HCT116 (cell line): ENCODE measurements around the gene NFATC1. TPM values are rescaled to one million over a fixed set of nuclear protein-coding genes. Genes with fewer than 3 reads are reported as not detected.

Experiments used
- ATAC-seq: fragments of 200-7000 bp; cut with Tn5 transposase; 2 replicates; pipeline ENCODE4 v1.9.1; 2020; ENCODE audit warnings: mild to moderate bottlenecking, moderate library complexity
- BruUV-seq: library from RNA; stranded (reverse); fragments of 400-500 nt; replicated peaks from 2 replicates; lab custom pipeline; 2021; lab: Mats Ljungman, UMichigan
- CTCF ChIA-PET: fragments of 300-600 bp; sonication (Branson Sonifier 250); formaldehyde crosslinking; loops from one replicate; lab custom pipeline; 2021; ENCODE audit warnings: antibody characterized with exemption; lab: Charles Lee
- POLR2A ChIA-PET: fragments of 300-600, 350-600 bp; sonication (Branson Sonifier 250); formaldehyde crosslinking; loops from one replicate; lab custom pipeline; 2021; ENCODE audit warnings: antibody characterized with exemption; lab: Charles Lee
- RAD21 ChIA-PET, 2 experiments: fragments of 300-600 bp; sonication (Branson Sonifier 250); formaldehyde crosslinking; loops; one replicate each; lab custom pipeline; 2023; ENCODE audit warnings: low total read pairs in 2 of 2; ENCODE audit not compliant: uncharacterized antibody in 2 of 2, unreplicated experiment in 2 of 2, low non-redundant PET in 1 of 2; lab: Charles Lee
- DNase-seq: peaks from one replicate; pipeline ENCODE4 v3.0.0-alpha.2; 2010; ENCODE audit warnings: low read depth, low spot score
- H2AFZ ChIP-seq: fragments of 200-600 bp; shearing (Covaris generic), sonication (generic); 2 replicates; pipeline ENCODE4 v1.6.1; 2017; ENCODE audit warnings: low read depth, mixed run types, mixed read lengths, antibody characterized with exemption, low read length; ENCODE audit not compliant: poor library complexity, severe bottlenecking
- H3K27ac ChIP-seq: 2 replicates; pipeline ENCODE4 v1.5.1; 2012; ENCODE audit warnings: low read depth, low read length
- H3K27me3 ChIP-seq: fragments of 200-600 bp; sonication (generic); 2 replicates; pipeline ENCODE4 v1.6.1; 2016; ENCODE audit warnings: mixed run types, low read length, mixed read lengths; ENCODE audit not compliant: insufficient read depth
- H3K36me3 ChIP-seq, 2 experiments: fragments of 200-500 bp in 1 of 2; fragments of 200-600 bp in 1 of 2; sonication (Bioruptor generic) in 1 of 2; sonication (generic) in 1 of 2; 2 replicates each; pipeline versions ENCODE4 v1.5.1 to v1.6.1; 2014 to 2016; ENCODE audit warnings: low read length in 2 of 2, inconsistent platforms in 1 of 2, mixed read lengths in 1 of 2, mixed run types in 1 of 2; ENCODE audit not compliant: insufficient read depth in 2 of 2, control insufficient read depth in 1 of 2
- H3K4me1 ChIP-seq, 2 experiments: fragments of 200-600 bp in 1 of 2; sonication (generic) in 1 of 2; 2 replicates each; pipeline versions ENCODE4 v1.5.1 to v1.6.1; 2012 to 2017; ENCODE audit warnings: low read length in 2 of 2, inconsistent platforms in 1 of 2, mild to moderate bottlenecking in 1 of 2, mixed read lengths in 1 of 2, mixed run types in 1 of 2, moderate library complexity in 1 of 2; ENCODE audit not compliant: insufficient read depth in 2 of 2, control insufficient read depth in 1 of 2
- H3K4me2 ChIP-seq: fragments of 200-600 bp; sonication (generic); 2 replicates; pipeline ENCODE4 v1.6.1; 2017; ENCODE audit warnings: mixed run types, low read length, mixed read lengths
- H3K4me3 ChIP-seq, 2 experiments: fragments of 200-600 bp in 1 of 2; sonication (generic) in 1 of 2; replicated peaks in 1 of 2; 2 replicates each; pipeline ENCODE4 v1.5.1; 2011 to 2016; ENCODE audit warnings: low read length in 2 of 2, control low read depth in 1 of 2, low read depth in 1 of 2, mild to moderate bottlenecking in 1 of 2, mixed read lengths in 1 of 2, mixed run types in 1 of 2
- H3K79me2 ChIP-seq: fragments of 200-600 bp; sonication (generic); 2 replicates; pipeline ENCODE4 v1.6.1; 2017; ENCODE audit warnings: mild to moderate bottlenecking, mixed run types, low read length, moderate library complexity, mixed read lengths; ENCODE audit not compliant: insufficient read depth
- H3K9ac ChIP-seq: fragments of 200-600 bp; sonication (generic); 2 replicates; pipeline ENCODE4 v1.6.1; 2016; ENCODE audit warnings: low read length, mixed read lengths
- H3K9me2 ChIP-seq: fragments of 200-600 bp; sonication (generic), shearing (Covaris generic); 2 replicates; pipeline ENCODE4 v1.6.1; 2017; ENCODE audit warnings: mixed run types, mild to moderate bottlenecking, moderate library complexity; ENCODE audit not compliant: insufficient read depth
- H3K9me3 ChIP-seq, 2 experiments: fragments of 200-500 bp in 1 of 2; fragments of 200-600 bp in 1 of 2; sonication (Bioruptor generic) in 1 of 2; sonication (generic) in 1 of 2; 2 replicates each; pipeline ENCODE4 v1.6.1; 2014 to 2017; ENCODE audit warnings: low read length in 2 of 2, mixed read lengths in 2 of 2, inconsistent platforms in 1 of 2, low read depth in 1 of 2, mild to moderate bottlenecking in 1 of 2, mixed run types in 1 of 2, moderate library complexity in 1 of 2; ENCODE audit not compliant: control insufficient read depth in 1 of 2, insufficient read depth in 1 of 2
- H4K20me1 ChIP-seq: fragments of 200-600 bp; sonication (generic), shearing (Covaris generic); 2 replicates; pipeline ENCODE4 v1.6.1; 2017; ENCODE audit warnings: mixed run types, mild to moderate bottlenecking, moderate library complexity; ENCODE audit not compliant: insufficient read depth
- CBX3 ChIP-seq: IDR thresholded peaks from 2 replicates; pipeline ENCODE4 v1.6.1; 2012; ENCODE audit warnings: low read depth
- CEBPB ChIP-seq: IDR thresholded peaks from 2 replicates; pipeline ENCODE4 v1.6.1; 2012; ENCODE audit warnings: low read depth
- CTCF ChIP-seq, 3 experiments: fragments of 200-600 bp in 1 of 3; sonication (generic) in 1 of 3; IDR thresholded peaks in 2 of 3; conservative IDR thresholded peaks in 1 of 3; 2 replicates each; pipeline ENCODE4 v1.5.1; 2012 to 2017; ENCODE audit warnings: low read depth in 2 of 3, low read length in 2 of 3, antibody characterized with exemption in 1 of 3, borderline replicate concordance in 1 of 3, control low read depth in 1 of 3, mild to moderate bottlenecking in 1 of 3, mixed read lengths in 1 of 3, mixed run types in 1 of 3, moderate library complexity in 1 of 3; ENCODE audit not compliant: insufficient read depth in 1 of 3
- FOSL1 ChIP-seq: IDR thresholded peaks from 2 replicates; pipeline ENCODE4 v1.6.1; 2012; ENCODE audit warnings: low read depth
- RAD21 ChIP-seq: IDR thresholded peaks from 2 replicates; pipeline ENCODE4 v1.6.1; 2012; ENCODE audit warnings: low read depth, mild to moderate bottlenecking
- SIN3A ChIP-seq: IDR thresholded peaks from 2 replicates; pipeline ENCODE4 v1.6.1; 2012; ENCODE audit warnings: low read depth
- YY1 ChIP-seq: IDR thresholded peaks from 2 replicates; pipeline ENCODE4 v1.6.1; 2011; ENCODE audit warnings: low read length, low read depth, moderate library complexity, mild to moderate bottlenecking; ENCODE audit not compliant: insufficient replicate concordance; ENCODE audit errors: extremely low read depth
- intact Hi-C: fragments of 100-400 bp; cut with micrococcal nuclease; formaldehyde crosslinking; loops from 2 replicates; pipeline ENCODE4 v1.10.0; 2022
- total RNA-seq: library from RNA; stranded (reverse); gene quantifications from one replicate; pipeline ENCODE4 v1.2.1, GENCODE V29; 2021; ENCODE audit not compliant: unreplicated experiment

Gene NFATC1
- total RNA-seq, 1 experiment from 2014 or later: 20.8 TPM

- TF ChIP-seq CTCF (IDR thresholded peaks at IDR 0.05 in 2 of 3, conservative IDR thresholded peaks at IDR 0.05 in 1 of 3; ENCODE audit: borderline replicate concordance in 1 of 3, insufficient read depth in 1 of 3, low read depth in 2 of 3, low read length in 2 of 3): no peak
- TF ChIP-seq, all 23 proteins: peak for 0
Observed at GRCh38 chr18:79530821-79531220, 135.1 kb downstream of the NFATC1 start (continued).

GRCh38 chr18:79531386-79531785 is 135.7 kb downstream of the NFATC1 start:
- POLR2A ChIA-PET: no interaction called here
- no peak for ATAC-seq
- TF ChIP-seq SIN3A (no peak), CTCF (IDR thresholded peaks at IDR 0.05 in 2 of 3, conservative IDR thresholded peaks at IDR 0.05 in 1 of 3; ENCODE audit: borderline replicate concordance in 1 of 3, insufficient read depth in 1 of 3, low read depth in 2 of 3, low read length in 2 of 3) (no peak), RAD21 (no peak), YY1 (no peak), CEBPB (no peak), FOSL1 (no peak), CBX3 (no peak)

More at GRCh38 chr18:79531386-79531785, 135.7 kb downstream of the NFATC1 start:
- intact Hi-C loops: no loop called here
- Histone ChIP-seq H3K9me3 (no peaks in the 10 kb centered on the region), H3K27me3 (no peaks in the 10 kb centered on the region), H4K20me1 (no peaks in the 10 kb centered on the region), H3K4me3 (no peak overlapping the region), H3K9ac (no peak overlapping the region), H3K4me2 (no peak overlapping the region), H3K9me2 (no peaks in the 10 kb centered on the region), H3K79me2 (no peaks in the 10 kb centered on the region), H3K4me1 (no peaks in the 10 kb centered on the region), H3K27ac (no peak overlapping the region), H3K36me3 (no peaks in the 10 kb centered on the region), H2AFZ (no peak overlapping the region)
- no TSS peak for BruUV-seq
- DNase-seq: no peak
- RAD21 ChIA-PET: no interaction called here
- CTCF ChIA-PET: no interaction called here
